ENCODE results near the gene GRM4.

The GRM4 gene

GRCh38 chr6:33998660-33999059, 147.2 kb downstream of the GRM4 start:
- no peak for DNase-seq (ENCODE audit: low read depth in 2 of 2)
- TF ChIP-seq CTCF (IDR thresholded peaks at IDR 0.05; ENCODE audit: low read depth, low read length), result no peak

GRCh38 chr6:33997265-33997664, 148.6 kb downstream of the GRM4 start:
- no peak for DNase-seq (ENCODE audit: low read depth in 2 of 2)
- no peak for TF ChIP-seq CTCF (IDR thresholded peaks at IDR 0.05; ENCODE audit: low read depth, low read length)
- H3K4me3 ChIP-seq (replicated peaks in 1 of 2; ENCODE audit: low read depth in 2 of 2, low read length in 2 of 2), result no peak overlapping the region

More at GRCh38 chr6:33998660-33999059, 147.2 kb downstream of the GRM4 start:
- H3K4me3 ChIP-seq (replicated peaks in 1 of 2; ENCODE audit: low read depth in 2 of 2, low read length in 2 of 2), result no peak overlapping the region

- no peak for DNase-seq (ENCODE audit: low read depth in 2 of 2)
- no peak for TF ChIP-seq CTCF (IDR thresholded peaks at IDR 0.05; ENCODE audit: low read depth, low read length)
- H3K4me3 ChIP-seq (replicated peaks in 1 of 2; ENCODE audit: low read depth in 2 of 2, low read length in 2 of 2), result no peak overlapping the region
These were observed 149.8 kb downstream of the GRM4 start for GRCh38 chr6:33996120-33996475.

GRCh38 chr6:33995309-33996119, 150.4 kb downstream of the GRM4 start:
- no peak overlapping the region for H3K4me3 ChIP-seq (replicated peaks in 1 of 2; ENCODE audit: low read depth in 2 of 2, low read length in 2 of 2)
- no peak for TF ChIP-seq CTCF (IDR thresholded peaks at IDR 0.05; ENCODE audit: low read depth, low read length)

GRCh38 chr6:33994472-33995308, 151.2 kb downstream of the GRM4 start:
- DNase-seq (ENCODE audit: low read depth in 2 of 2), result no peak
- H3K4me3 ChIP-seq (replicated peaks in 1 of 2; ENCODE audit: low read depth in 2 of 2, low read length in 2 of 2), result no peak overlapping the region
- no peak for TF ChIP-seq CTCF (IDR thresholded peaks at IDR 0.05; ENCODE audit: low read depth, low read length)

More at GRCh38 chr6:33995309-33996119, 150.4 kb downstream of the GRM4 start:
- DNase-seq (ENCODE audit: low read depth in 2 of 2), result no peak

- no peak overlapping the region for H3K4me3 ChIP-seq (replicated peaks in 1 of 2; ENCODE audit: low read depth in 2 of 2, low read length in 2 of 2)
- no peak for DNase-seq (ENCODE audit: low read depth in 2 of 2)
- TF ChIP-seq CTCF (IDR thresholded peaks at IDR 0.05; ENCODE audit: low read depth, low read length), result no peak
These were observed 152.0 kb downstream of the GRM4 start for GRCh38 chr6:33993653-33994471.

Measured in cardiac fibroblast (primary cell).